ENCODE data around the gene SPDYE4.

- TF ChIP-seq CTCF (IDR thresholded peaks at IDR 0.05) (no peak), EZH2 (IDR thresholded peaks at IDR 0.05; ENCODE audit: borderline replicate concordance, insufficient read depth, low read depth, low read length, poor library complexity, severe bottlenecking) (no peak)
Observed at GRCh38 chr17:8740486-8740885, 17.9 kb downstream of the SPDYE4 start.
